ENCODE data around the gene MAPK12. TPM values are rescaled to one million over a fixed set of nuclear protein-coding genes. Genes with fewer than 3 reads are reported as not detected.

MAPK12 gene
- total and polyA plus RNA-seq, 2 of the 8 experiments (the other 6 are each of a cell fraction or from before 2014, with no cell fraction given): 17.3 to 20.3 TPM

DNA sequence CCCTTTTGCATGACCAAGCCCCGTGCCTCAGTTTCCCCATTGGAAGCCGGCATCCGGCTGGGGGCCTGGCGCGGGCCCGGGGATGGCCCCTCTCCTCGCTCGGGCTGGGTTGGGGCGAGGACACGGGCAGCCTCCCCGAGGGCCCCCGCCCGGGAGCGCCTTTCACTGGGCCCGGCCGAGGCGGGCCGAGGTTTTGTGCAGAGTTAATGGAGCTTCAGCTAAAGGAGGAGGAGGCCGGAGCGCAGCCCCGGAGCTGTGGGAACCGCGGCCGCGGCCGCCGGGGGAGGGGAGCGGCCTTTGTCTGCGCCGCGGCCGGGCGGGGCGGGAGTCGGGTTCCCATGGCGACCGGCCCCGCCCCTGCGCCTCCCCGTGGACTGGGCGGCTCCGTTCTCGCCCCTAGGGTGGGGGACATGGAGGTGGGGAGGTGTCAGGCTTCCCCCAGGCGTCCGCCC lies 10.1 kb upstream of the MAPK12 start:
- Histone ChIP-seq H3K4me2 (ENCODE audit: insufficient read depth in 1 of 2, low read depth in 2 of 2, low read length in 2 of 2) (peak overlapping the region; percentile 59 to 79), H2AFZ (ENCODE audit: low read length) (no peak overlapping the region), H3K9me3 (ENCODE audit: insufficient read depth in 2 of 2, low read depth in 1 of 2, low read length in 1 of 2) (peaks cover 6 to 23% of the 10 kb centered on the region in 2 experiments; a peak in 3 of 4 replicates), H2BK5ac (ENCODE audit: low read depth, low read length) (no peak overlapping the region), H2BK12ac (ENCODE audit: low read depth, low read length) (no peak overlapping the region), H3K23ac (ENCODE audit: insufficient read length) (no peak overlapping the region), H3K27ac (ENCODE audit: low read depth, low read length) (no peak overlapping the region), H3K36me3 (ENCODE audit: control insufficient read depth in 2 of 4, insufficient read depth in 4 of 4, low read length in 3 of 4) (peaks cover 4 to 17% (median 12%) of the 10 kb centered on the region in 4 experiments; a peak in 5 of 8 replicates), H2AK5ac (ENCODE audit: low read depth, low read length) (no peak overlapping the region), H3K79me1 (ENCODE audit: low read depth, low read length) (no peaks in the 10 kb centered on the region), H4K20me1 (replicated peaks in 1 of 2; ENCODE audit: control insufficient read depth in 1 of 2, insufficient read depth in 2 of 2, low read length in 2 of 2) (peaks cover 6 to 9% of the 10 kb centered on the region in 2 experiments), H2BK120ac (replicated peaks; ENCODE audit: low read depth, low read length) (no peak overlapping the region), H3K79me2 (ENCODE audit: control insufficient read depth in 1 of 2, insufficient read depth in 2 of 2, low read length in 2 of 2) (no peaks in the 10 kb centered on the region), H3K27me3 (replicated peaks in 1 of 4; ENCODE audit: control insufficient read depth in 3 of 4, extremely low read depth in 1 of 4, insufficient read depth in 3 of 4, low read length in 3 of 4) (peaks cover 24 to 46% (median 39%) of the 10 kb centered on the region in 4 experiments; a peak in 6 of 7 replicates), H4K5ac (ENCODE audit: insufficient read length, low read depth, low read length) (no peak overlapping the region), H4K8ac (ENCODE audit: extremely low read depth, insufficient read depth, low read length) (no peak overlapping the region), H3K4me1 (replicated peaks in 1 of 4; ENCODE audit: control insufficient read depth in 3 of 4, insufficient read depth in 4 of 4, low read length in 3 of 4) (peaks cover 2 to 14% (median 9%) of the 10 kb centered on the region in 4 experiments; a peak in 6 of 7 replicates), H3K56ac (replicated peaks; ENCODE audit: insufficient read length, low read depth, low read length) (no peak overlapping the region), H3K4ac (replicated peaks; ENCODE audit: insufficient read length, low read depth, low read length) (no peak overlapping the region), H3K9ac (replicated peaks in 1 of 4; ENCODE audit: extremely low read depth in 1 of 4, low read depth in 3 of 4, low read length in 3 of 4) (no peak overlapping the region), H3K4me3 (ENCODE audit: extremely low read depth in 1 of 4, insufficient read depth in 2 of 4, low read depth in 3 of 4, low read length in 4 of 4) (peak overlapping the region in 3 of 4 experiments; percentile 9 to 55 (median 23); a peak in 5 of 8 replicates), H2BK15ac (ENCODE audit: low read length) (no peak overlapping the region), H4K91ac (replicated peaks; ENCODE audit: insufficient read length, low read length) (no peak overlapping the region), H2BK20ac (ENCODE audit: low read length) (no peak overlapping the region), H3K23me2 (ENCODE audit: low read depth, low read length) (peaks cover 11% of the 10 kb centered on the region; the same call in 1 of the 2 replicates), H3K14ac (ENCODE audit: insufficient read length) (no peak overlapping the region), H3K18ac (ENCODE audit: extremely low read depth, low read length) (no peak overlapping the region)
- TF ChIP-seq, protein P1, sequence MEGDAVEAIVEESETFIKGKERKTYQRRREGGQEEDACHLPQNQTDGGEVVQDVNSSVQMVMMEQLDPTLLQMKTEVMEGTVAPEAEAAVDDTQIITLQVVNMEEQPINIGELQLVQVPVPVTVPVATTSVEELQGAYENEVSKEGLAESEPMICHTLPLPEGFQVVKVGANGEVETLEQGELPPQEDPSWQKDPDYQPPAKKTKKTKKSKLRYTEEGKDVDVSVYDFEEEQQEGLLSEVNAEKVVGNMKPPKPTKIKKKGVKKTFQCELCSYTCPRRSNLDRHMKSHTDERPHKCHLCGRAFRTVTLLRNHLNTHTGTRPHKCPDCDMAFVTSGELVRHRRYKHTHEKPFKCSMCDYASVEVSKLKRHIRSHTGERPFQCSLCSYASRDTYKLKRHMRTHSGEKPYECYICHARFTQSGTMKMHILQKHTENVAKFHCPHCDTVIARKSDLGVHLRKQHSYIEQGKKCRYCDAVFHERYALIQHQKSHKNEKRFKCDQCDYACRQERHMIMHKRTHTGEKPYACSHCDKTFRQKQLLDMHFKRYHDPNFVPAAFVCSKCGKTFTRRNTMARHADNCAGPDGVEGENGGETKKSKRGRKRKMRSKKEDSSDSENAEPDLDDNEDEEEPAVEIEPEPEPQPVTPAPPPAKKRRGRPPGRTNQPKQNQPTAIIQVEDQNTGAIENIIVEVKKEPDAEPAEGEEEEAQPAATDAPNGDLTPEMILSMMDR (IDR thresholded peaks at IDR 0.05; ENCODE audit: control extremely low read depth in 1 of 3, insufficient read depth in 1 of 3, low read depth in 1 of 3, low read length in 3 of 3): peak in 1 of 3 experiments; percentile 9; a peak in 1 of 4 replicates
- no peak for TF ChIP-seq POLR2A (IDR thresholded peaks at IDR 0.05; ENCODE audit: control extremely low read depth in 1 of 2, low read depth in 2 of 2, low read length in 2 of 2)
- no peak for TF ChIP-seq NRF1 (IDR thresholded peaks at IDR 0.05; ENCODE audit: low read depth, low read length)
- TF ChIP-seq SIN3A (conservative IDR thresholded peaks at IDR 0.05 in 1 of 2, IDR thresholded peaks at IDR 0.05 in 1 of 2; ENCODE audit: low read depth in 1 of 2, low read length in 2 of 2): peak in 1 of 2 experiments; percentile 59; a peak in 1 of 4 replicates
- no peak for TF ChIP-seq POLR2AphosphoS5 (IDR thresholded peaks at IDR 0.05; ENCODE audit: low read depth, low read length)
- ChIA-PET CTCF (ENCODE audit: partially characterized antibody) (interaction anchor here (0.7 to 6.0 kb wide), 6 partner anchors 19 to 70 kb away, joined by 3 to 39 read pairs (median 5); no protein-coding TSS in a partner anchor), POLR2A (ENCODE audit: partially characterized antibody) (interaction anchor here (0.9 to 3.2 kb wide), 6 partner anchors 11 to 70 kb away, joined by 3 to 12 read pairs (median 4); partner anchors contain the start of gene MAPK12)
- WGBS, 2 experiments (ENCODE audit: extremely low coverage in 1 of 2, insufficient coverage in 1 of 2, insufficient read length in 1 of 2, insufficient replicate concordance in 2 of 2, low coverage in 1 of 2, low lambda C conversion rate in 2 of 2, missing lambda C conversion rate in 1 of 2): 4% methylated on average over 28 of the region's 45 CpGs; no CpG with 5 or more reads in 1 of the 2 experiments
- FAIRE-seq: no peak
- peak in 1 of 2 experiments; percentile 88 for DNase-seq (ENCODE audit: low read depth in 1 of 2, low spot score in 2 of 2)

Measured in H1 (cell line).